ENCODE measurements around the gene PITX3.

The PITX3 gene

DNA sequence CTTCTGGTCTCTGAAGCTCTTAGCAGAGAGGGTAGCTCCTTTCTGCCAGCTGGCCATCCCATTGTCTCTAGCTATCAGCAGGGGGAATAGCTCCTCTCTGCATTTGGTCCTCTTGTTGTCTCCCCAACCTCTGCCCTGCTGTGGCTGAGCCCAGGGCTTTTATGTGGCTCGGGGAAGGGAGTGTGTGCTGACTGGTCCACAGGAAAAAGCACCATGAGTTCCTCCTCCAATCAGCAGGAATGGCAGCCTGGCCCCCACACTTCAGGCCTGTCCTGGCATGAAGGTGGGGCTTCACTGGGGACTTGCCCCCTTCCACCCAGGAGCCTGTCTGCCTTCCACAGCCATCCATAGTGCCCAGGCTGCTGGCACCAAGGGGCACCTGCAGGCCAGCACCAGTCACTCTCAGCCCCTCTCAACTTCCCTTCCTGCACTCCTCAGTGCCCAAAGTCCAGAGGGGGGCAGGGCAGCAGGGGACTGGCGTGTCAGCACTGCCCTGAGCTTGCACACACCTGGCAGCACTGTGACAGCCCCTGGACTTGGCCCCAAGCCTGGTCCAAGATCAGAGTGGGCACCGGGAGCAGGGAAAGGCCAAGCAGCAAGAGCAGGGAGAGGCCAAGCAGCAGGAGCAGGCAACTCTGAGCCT lies 52.9 kb downstream of the PITX3 start:
- Histone ChIP-seq H3K9me3 (no peaks in the 10 kb centered on the region; the same call in 1 of the 2 replicates), H3K27me3 (no peaks in the 10 kb centered on the region), H3K4me3 (ENCODE audit: low read depth, low read length) (no peak overlapping the region), H3K36me3 (no peaks in the 10 kb centered on the region), H3K4me1 (no peaks in the 10 kb centered on the region)
- TF ChIP-seq, protein P1, sequence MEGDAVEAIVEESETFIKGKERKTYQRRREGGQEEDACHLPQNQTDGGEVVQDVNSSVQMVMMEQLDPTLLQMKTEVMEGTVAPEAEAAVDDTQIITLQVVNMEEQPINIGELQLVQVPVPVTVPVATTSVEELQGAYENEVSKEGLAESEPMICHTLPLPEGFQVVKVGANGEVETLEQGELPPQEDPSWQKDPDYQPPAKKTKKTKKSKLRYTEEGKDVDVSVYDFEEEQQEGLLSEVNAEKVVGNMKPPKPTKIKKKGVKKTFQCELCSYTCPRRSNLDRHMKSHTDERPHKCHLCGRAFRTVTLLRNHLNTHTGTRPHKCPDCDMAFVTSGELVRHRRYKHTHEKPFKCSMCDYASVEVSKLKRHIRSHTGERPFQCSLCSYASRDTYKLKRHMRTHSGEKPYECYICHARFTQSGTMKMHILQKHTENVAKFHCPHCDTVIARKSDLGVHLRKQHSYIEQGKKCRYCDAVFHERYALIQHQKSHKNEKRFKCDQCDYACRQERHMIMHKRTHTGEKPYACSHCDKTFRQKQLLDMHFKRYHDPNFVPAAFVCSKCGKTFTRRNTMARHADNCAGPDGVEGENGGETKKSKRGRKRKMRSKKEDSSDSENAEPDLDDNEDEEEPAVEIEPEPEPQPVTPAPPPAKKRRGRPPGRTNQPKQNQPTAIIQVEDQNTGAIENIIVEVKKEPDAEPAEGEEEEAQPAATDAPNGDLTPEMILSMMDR (IDR thresholded peaks at IDR 0.05; ENCODE audit: low read depth, low read length), result no peak
- no peak for DNase-seq

DNA sequence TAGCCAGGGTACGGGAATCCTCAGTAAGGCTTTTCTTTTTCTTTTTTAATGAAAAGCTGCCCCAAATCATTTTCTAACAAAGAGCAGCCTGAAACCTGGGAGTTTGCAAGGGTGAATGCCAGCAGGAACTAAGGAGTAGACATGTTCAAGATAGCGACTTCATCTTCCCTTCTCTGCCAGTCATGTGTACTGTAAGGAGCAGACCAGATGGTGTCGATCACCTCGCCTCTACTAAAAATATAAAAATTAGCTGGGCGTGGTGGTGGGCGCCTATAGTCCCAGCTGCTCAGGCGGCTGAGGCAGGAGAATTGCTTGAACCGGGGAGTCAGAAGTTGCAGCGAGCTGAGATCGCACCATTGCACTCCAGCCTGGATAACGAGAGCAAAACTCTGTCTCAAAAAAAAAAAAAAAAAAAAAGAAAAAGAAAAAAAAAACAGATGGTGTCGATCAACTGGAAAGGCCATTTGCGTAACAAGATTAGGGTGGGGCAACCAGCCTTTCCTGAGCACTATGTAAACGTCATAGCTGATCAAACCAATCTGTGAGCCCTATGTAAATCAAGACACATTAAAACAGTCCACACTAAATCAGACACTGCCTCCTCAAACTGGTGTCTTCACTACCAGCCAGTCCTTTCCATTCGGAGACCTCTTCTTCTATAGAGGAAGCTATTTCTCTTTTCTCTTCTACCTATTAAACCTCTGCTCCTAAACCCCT lies 55.3 kb downstream of the PITX3 start:
- DNase-seq, result peak; percentile 27
- no peaks in the 10 kb centered on the region for H3K4me1 ChIP-seq
- TF ChIP-seq, protein P1 (IDR thresholded peaks at IDR 0.05; ENCODE audit: low read depth, low read length), result no peak

DNA sequence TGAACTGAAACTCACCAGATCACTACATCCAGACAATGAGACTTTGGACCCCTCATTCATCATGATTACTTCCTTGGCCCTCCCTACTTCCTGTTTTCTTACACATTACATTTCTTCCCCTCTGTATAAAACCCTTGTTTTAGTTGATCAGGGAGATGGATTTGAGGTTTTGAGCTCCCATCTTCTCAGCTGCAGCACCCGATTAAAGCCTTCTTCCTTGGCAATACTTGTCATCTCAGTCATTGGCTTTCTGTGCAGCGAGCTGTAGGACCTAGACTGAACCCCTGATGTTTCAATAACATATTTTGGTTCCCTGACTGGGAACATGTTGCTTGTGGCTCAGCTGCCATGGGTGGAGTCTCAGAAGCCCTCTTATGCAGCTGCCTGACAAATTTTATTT lies 56.0 kb downstream of the PITX3 start:
- Histone ChIP-seq H3K4me1 (no peaks in the 10 kb centered on the region), H3K4me3 (ENCODE audit: low read depth, low read length) (no peak overlapping the region), H3K27me3 (no peaks in the 10 kb centered on the region), H3K36me3 (no peaks in the 10 kb centered on the region), H3K9me3 (no peaks in the 10 kb centered on the region)
- TF ChIP-seq, protein P1 (IDR thresholded peaks at IDR 0.05; ENCODE audit: low read depth, low read length), result no peak
- no peak for DNase-seq

More for the DNA sequence above, 55.3 kb downstream of the PITX3 start:
- Histone ChIP-seq H3K36me3 (no peaks in the 10 kb centered on the region), H3K27me3 (no peaks in the 10 kb centered on the region), H3K4me3 (ENCODE audit: low read depth, low read length) (no peak overlapping the region), H3K9me3 (no peaks in the 10 kb centered on the region)

DNA sequence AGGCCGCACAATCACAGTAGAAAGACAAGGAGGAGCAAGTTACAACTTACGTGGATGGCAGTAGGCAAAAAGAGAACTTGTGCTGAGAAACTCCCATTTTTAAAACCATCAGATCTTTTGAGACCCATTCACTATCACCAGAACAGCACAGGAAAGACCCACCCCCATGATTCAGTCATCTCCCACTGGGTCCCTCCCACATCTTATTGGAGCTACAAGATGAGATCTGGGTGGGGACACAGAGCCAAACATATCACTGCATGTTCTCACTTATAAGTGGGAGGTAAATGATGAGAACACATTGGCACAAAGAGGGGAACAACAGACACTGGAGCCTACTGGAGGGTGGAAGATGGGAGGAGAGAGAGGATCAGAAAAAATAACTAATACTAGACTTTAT lies 56.7 kb downstream of the PITX3 start:
- TF ChIP-seq, protein P1 (IDR thresholded peaks at IDR 0.05; ENCODE audit: low read depth, low read length), result no peak

More for the DNA sequence above, 56.7 kb downstream of the PITX3 start:
- no peak for DNase-seq
- Histone ChIP-seq H3K4me3 (ENCODE audit: low read depth, low read length) (no peak overlapping the region), H3K27me3 (no peaks in the 10 kb centered on the region), H3K4me1 (no peaks in the 10 kb centered on the region), H3K9me3 (no peaks in the 10 kb centered on the region), H3K36me3 (no peaks in the 10 kb centered on the region)

All from BE2C (cell line).